8988T (cell line): ENCODE results near the gene IDI2.
"Not testable (repeated sequence)": the region's sequence is repeated elsewhere in the genome, so short reads cannot be mapped to it uniquely, and the experiment has no call there.

ENCODE experiments used
- DNase-seq: peaks from one replicate; pipeline ENCODE4 v3.0.0; 2011

Gene IDI2

DNA sequence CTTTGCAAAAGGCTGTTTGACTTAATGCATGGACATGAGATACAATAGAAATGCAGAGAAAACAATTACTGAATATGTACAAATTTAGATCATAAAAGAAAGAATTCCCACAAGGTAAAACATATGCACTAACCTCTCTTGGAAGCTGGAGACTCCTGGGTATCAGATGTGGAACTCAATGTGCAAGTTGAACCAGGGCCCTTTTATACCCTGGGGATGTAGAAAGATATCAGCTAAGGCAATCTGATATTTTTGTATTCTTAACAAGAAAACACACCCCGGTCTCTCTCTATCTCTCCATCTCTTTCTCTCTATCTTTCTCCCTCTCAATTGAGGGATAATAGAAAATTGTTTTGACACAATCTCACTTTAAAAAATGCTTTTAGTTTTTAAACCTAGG, at the start of gene IDI2:
Gene IDI2 (minus strand): TSS at position 177 of the 400 bp plus-strand sequence. CDS start 1,136 bp downstream, outside the sequence.
- no peak for DNase-seq

- no peak for DNase-seq
Measured at GRCh38 chr10:1074748-1075308, 49.2 kb upstream of the IDI2 start.

- no peak for DNase-seq
Measured at GRCh38 chr10:1074052-1074747, 48.5 kb upstream of the IDI2 start.

- no peak for DNase-seq
Measured at GRCh38 chr10:1070919-1071318, 45.3 kb upstream of the IDI2 start.

DNA sequence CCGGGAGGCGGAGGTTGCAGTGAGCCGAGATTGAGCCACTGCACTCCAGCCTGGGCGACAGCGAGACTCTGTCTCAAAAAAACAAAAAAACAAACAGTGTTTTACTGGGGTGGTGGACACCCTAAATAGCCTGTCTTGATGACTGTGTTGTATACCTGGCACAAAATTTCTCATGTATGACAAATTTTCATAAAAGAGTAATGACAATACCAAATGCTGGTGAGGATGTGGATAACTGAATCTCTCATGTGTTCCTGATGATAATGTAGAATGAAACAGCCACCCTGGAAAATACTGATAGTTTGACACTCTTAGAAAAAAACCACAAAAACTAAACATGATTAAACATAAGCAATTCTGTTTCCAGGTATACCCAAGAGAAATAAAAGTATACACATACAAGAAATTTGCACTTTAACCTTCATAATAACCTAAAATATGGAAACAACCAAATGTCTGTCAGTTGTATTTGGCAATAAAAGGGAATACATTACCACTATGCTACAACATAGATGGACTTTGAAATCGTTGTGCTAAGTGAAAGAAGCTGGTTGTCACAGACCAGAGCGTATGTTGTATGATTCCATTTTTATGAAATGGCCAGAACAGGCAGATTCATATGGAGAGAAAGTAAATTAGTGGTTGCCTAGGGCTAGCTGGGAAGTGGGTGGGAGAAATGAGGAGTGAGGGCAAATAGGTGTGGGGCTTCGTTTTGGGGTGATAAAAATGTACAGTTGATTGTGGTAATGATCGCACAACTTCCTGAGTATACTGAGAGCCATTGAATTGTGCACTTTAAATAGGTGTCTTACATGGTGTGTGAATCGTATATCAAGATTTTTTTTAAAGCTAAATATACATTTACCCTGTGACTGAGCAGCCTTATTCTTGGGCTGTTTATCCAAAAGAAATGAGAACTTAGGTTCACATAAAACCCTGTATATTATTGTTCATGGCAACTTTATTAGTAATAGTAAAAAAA, 43.0 kb upstream of the IDI2 start:
- DNase-seq, result no peak

- not testable (repeated sequence) for DNase-seq
Measured at GRCh38 chr10:1066734-1067133, 41.1 kb upstream of the IDI2 start.

DNA sequence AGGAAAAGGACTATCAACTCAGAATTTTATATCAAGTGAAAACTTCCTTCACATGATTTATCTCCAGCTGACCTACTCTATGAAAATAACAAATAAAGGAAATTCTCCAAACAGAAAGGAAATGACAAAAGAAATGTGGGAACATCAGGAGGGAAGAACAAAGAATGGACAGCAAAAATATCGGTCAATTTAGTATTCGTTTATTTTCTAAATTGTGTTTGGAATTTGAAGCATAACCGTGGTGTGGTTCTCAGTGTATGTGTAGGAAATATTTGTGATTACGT, 39.2 kb upstream of the IDI2 start:
- no peak for DNase-seq

DNA sequence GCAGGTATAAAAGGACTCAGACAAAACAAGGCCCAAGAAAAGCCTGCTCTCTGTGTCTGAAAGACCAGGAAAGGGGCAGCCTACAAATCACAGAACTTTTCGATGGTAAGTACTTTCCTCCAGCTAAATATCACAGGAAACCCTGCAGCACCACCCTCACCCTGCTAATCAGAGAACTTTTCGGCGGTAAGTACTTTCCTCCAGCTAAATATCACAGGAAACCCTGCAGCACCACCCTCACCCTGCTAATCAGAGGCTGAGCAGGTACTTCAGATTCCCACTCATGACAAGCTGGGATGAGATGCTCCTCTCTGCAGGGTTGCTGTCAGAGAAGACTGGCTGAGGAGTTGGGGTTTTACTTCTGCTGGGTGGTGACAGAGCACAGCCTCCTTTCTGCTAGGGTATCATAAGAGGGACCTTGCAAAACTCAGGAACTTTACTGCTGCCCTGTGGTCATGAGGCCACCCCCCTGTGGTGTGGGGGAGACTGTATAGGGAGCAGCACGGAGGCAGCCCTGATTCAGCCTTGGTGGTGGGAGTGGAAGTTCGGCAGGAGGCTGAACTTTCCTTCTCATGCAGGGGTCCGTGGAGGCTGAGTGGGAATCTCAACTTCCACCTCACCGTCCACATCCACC, 37.7 kb upstream of the IDI2 start:
- no peak for DNase-seq

DNA sequence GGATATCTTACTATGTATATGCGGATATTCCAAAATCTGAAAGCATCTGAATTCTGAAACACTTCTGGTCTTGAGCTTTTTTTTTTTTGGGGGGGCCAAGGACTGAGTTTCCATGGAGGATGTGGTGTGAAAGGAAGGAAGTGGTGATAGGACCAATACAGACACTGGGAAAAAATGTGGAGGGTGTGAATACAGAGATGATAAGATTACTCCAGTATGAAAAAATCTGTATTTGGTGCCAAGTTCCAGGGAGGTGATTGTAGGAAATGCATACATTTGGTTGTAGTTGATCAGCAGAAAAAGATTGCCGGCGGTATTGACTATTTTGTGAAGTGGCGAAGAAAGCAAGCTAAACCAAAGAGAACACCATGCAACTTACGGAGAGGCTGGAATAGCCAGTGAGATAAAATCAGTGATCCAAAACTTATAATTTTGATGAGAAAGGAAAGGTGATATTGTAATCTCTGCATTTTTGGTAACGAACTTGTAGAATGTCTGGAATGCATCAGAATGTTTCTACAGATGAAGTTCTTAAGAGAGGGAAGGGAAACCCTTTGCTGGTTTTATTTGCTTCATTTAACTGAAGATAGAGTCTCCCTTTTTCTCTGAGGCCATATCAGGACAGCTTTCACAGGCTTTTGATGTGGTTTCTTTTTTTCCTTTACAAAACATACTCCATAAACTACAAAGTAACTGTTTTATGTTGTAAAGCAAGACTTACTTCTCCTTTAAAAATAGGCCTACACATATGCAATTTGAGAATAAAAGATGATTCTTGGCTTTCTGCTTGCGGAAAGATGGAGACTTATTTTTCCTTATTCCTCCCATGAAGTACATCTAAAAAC, 36.5 kb upstream of the IDI2 start:
- no peak for DNase-seq

- no peak for DNase-seq
Measured at GRCh38 chr10:1059902-1060301, 34.2 kb upstream of the IDI2 start.

- no peak for DNase-seq
Measured at GRCh38 chr10:1058017-1058416, 32.4 kb upstream of the IDI2 start.

GRCh38 chr10:1057106-1057657, 31.5 kb upstream of the IDI2 start:
- DNase-seq, result no peak

- DNase-seq, result peak; percentile 89
Measured at GRCh38 chr10:1056326-1057105, 30.9 kb upstream of the IDI2 start, which contains the start of gene WDR37. TSS of gene WDR37 (plus strand) at chr10:1056385. CDS start at chr10:1072156, 15,771 bp downstream.

- no peak for DNase-seq
Measured at GRCh38 chr10:1054684-1055083, 29.0 kb upstream of the IDI2 start.

- no peak for DNase-seq
Measured at GRCh38 chr10:1050554-1050953, 24.9 kb upstream of the IDI2 start.

- DNase-seq, result no peak
Measured at GRCh38 chr10:1050145-1050544, 24.5 kb upstream of the IDI2 start.

- no peak for DNase-seq
Measured at GRCh38 chr10:1049425-1049958, 23.8 kb upstream of the IDI2 start.

- DNase-seq, result peak; percentile 90
Measured at GRCh38 chr10:1048732-1049424, 23.2 kb upstream of the IDI2 start, which contains the start of gene IDI1. TSS of gene IDI1 (minus strand) at chr10:1049119. CDS start at chr10:1049003, 116 bp downstream.

DNA sequence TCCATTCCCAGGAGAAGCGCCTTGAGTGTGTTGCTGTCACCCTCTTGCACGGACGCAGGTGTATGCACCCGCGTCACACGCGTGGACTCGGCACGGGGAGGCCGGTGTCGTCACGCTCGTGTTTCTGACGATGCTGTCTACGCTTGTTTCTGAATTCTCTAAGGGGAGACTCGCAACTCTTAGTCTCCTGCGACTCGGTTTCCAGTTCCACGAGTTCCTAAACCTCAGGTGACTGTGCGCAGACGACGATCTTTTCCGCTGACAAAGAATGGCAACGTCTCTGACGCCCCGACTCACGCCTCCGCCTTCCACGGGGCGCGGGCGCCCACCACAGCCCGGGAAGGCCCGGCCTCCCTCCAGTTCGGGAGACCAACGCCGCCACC, 22.7 kb upstream of the IDI2 start:
- DNase-seq, result no peak

DNA sequence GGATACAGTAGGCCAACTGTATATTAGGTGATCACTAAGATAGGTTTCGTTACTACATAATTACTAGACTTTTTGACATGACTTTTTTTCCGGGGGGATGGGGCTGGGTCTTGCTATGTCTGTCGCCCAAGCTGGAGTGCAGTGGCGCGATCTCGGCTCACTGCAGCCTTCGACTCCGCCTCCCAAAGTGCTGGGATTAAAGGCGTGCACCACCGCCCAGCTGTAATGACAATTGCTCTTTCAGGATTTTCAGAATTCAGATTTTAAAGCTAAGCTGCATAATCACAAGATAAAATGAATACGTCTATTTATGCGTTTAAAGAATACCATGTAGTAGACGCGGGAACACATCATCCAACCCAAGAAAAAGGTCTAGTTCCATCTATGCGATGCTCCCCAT, 22.3 kb upstream of the IDI2 start:
- DNase-seq, result no peak
